Adipose tissue (tissue), 3 donors: ENCODE data around the gene AKAP7. TPM values are rescaled to one million over a fixed set of nuclear protein-coding genes. Genes with fewer than 3 reads are reported as not detected.
"Not testable (repeated sequence)": the region's sequence is repeated elsewhere in the genome, so short reads cannot be mapped to it uniquely, and the experiment has no call there.

Source experiments
- H3K27ac ChIP-seq: one replicate; pipeline ENCODE4 v1.5.1; 2013; ENCODE audit warnings: low read depth, low read length
- WGBS, 3 donors: extraction: QIAGEN DNeasy Blood & Tissue Kit; methylation state at CpG; one replicate each; pipeline ENCODE4 v1.1.7; 2013; 5-methylcytosine and 5-hydroxymethylcytosine counted together
- polyA plus RNA-seq, 3 donors: library from polyadenylated mRNA; stranded (reverse); fragments of 200-250 nt; gene quantifications; one replicate each; pipeline ENCODE4 v1.2.3, GENCODE V29; 2013
- donor health status: healthy with polysubstance abuse.
- donor health status: Bipolar disorder and iron deficiency.
- donor health status: healthy.

Gene AKAP7
- polyA plus RNA-seq, 3 donors: 5.7 to 10.1 (median 7.6) TPM

DNA sequence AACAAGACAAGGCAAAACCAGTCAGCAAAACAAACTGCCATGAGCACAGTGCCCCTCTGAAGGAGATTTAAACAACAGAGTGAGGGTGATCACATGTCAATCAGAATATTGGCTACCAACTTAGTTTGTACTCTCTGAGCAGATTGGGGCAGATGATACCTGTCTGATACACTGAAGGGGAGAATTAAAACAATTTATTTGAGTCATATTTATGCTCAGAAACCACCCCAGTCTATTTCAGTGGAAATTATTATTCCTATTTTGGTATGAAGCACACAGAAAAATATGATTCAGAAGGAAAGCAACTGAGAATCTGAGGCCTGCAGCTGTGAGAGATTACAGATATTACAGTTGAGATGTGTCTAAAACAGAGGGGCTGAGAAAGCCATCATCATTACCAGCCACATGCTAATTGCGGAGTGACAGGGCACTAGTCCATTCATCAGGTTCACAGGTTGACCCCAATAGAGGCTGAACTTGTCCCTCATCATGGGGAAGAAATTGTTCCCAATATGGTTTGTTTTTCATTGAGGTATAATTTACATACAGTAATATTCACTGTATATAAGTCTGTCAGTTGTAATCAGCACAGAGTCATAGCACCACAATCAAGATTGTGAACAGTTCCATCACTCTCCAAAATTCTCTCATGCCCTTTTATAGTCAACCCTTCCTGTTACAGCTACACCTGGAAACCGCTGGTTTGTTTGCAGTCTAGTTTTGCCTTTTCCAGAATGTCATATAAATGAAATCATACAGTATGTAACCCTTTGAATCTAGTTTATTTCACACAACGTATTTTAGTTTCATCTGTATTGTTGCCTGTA lies 134.5 kb downstream of the AKAP7 start:
- H3K27ac ChIP-seq: no peak overlapping the region
- 96 to 98% (median 96%) methylated on average over 3 of the region's 3 CpGs for WGBS, 3 donors

- H3K27ac ChIP-seq: no peak overlapping the region
Observed at GRCh38 chr6:131270534-131270933, 135.3 kb downstream of the AKAP7 start.

DNA sequence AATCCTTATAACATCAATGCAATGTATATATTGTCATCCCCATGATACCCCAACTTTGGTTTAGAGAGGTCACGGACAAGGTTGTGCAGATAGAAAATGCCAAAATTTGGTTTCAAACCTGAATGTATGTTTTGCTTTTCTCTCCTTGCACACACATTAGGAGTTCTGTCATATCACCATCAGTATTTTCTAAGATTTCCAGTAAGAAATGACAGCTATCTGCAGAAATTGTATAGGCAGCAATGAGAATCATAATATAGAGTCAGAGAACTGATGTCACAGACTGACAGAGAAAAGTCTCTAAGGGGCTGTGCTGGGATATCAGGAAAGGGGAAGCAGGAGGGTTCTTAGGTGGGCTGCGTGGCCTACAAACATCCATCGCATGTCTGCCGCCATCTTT lies 140.0 kb downstream of the AKAP7 start:
- H3K27ac ChIP-seq: no peak overlapping the region
- 95 to 100% (median 96%) methylated on average over 4 of the region's 4 CpGs for WGBS, 3 donors

More at GRCh38 chr6:131270534-131270933, 135.3 kb downstream of the AKAP7 start:
- 94 to 100% (median 96%) methylated on average over 3 of the region's 3 CpGs for WGBS, 3 donors

DNA sequence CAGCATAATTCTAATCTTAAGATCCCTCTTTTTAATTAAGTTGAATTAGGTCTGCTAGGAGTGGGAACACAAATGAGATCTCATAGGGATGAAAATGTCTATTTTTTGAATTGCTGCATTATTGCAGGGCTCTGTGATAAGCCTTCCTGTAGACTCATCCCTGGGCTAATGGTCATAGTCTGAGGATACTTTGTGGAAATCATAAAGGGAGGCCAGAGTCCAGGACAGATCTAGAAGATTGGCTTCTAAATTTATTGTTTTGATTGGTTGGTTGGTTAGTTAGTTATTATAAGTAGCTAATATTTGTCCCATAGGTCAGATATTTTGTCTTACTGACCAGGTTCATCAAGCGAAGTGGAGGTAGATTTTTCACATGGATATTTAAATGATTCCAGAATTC lies 142.3 kb downstream of the AKAP7 start:
- WGBS, 3 donors: 88 to 100% (median 98%) methylated on average over 1 of the region's 1 CpG

DNA sequence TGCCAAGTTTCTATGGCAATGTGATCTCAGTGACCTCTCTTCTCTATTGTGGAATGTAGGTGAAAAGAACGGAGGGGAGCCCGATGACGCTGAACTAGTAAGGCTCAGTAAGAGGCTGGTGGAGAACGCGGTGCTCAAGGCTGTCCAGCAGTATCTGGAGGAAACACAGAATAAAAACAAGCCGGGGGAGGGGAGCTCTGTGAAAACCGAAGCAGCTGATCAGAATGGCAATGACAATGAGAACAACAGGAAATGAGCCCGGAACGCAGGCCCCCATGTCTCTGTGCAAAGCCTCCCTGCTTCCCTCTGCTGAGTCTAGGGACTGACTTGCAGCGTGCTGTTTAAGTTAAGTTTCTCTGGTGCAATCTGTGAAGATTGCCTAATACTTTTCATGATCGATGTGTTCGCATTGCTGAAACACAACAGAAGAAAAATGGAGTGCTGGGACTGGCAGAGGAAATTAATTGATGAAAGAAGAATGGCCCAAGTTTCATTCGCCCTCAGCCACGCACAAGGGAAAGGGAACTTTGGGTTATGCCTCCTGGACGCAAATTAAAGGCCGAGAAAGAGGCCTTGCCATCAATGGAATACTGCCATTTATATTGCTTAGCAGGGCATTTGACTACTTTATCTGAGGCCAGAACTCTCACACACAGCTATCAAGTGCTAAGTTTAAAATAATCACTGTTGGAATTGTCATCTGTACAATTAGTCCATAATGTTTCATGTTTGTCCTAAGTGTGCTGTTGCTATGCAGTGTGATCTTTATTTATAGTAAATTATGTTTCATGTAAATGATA lies 146.4 kb downstream of the AKAP7 start:
- 24 to 28% (median 27%) methylated on average over 16 of the region's 16 CpGs for WGBS, 3 donors

More for the DNA sequence above, 142.3 kb downstream of the AKAP7 start:
- no peak overlapping the region for H3K27ac ChIP-seq

DNA sequence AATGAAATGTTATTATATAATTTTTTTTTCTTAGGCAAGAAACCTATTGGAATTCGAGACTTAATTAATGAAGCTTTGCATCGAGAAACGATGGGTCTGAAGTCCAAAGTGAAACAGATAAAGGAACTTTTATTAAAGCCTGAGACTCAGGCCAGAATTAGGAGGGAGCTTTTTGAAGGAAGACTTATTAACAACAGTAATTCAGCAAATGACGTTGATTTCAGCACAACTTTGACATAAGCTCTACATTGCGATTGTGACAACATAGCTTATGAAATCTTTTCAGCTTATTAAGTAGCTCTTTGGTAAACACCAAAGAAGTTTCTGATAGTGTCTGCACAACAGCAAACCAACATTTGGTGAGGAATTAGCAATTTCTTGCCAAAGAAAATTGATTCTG lies 147.1 kb downstream of the AKAP7 start:
- 66 to 81% (median 78%) methylated on average over 5 of the region's 5 CpGs for WGBS, 3 donors
- H3K27ac ChIP-seq: no peak overlapping the region

More for the DNA sequence above, 146.4 kb downstream of the AKAP7 start:
- H3K27ac ChIP-seq: no peak overlapping the region

- H3K27ac ChIP-seq: no peak overlapping the region
- 87 to 95% (median 95%) methylated on average over 7 of the region's 7 CpGs for WGBS, 3 donors
Observed at GRCh38 chr6:131283466-131284175, 148.4 kb downstream of the AKAP7 start.

GRCh38 chr6:131285548-131285947 lies 150.3 kb downstream of the AKAP7 start:
- no peak overlapping the region for H3K27ac ChIP-seq
- 61 to 86% (median 79%) methylated on average over 1 of the region's 1 CpG for WGBS, 3 donors

DNA sequence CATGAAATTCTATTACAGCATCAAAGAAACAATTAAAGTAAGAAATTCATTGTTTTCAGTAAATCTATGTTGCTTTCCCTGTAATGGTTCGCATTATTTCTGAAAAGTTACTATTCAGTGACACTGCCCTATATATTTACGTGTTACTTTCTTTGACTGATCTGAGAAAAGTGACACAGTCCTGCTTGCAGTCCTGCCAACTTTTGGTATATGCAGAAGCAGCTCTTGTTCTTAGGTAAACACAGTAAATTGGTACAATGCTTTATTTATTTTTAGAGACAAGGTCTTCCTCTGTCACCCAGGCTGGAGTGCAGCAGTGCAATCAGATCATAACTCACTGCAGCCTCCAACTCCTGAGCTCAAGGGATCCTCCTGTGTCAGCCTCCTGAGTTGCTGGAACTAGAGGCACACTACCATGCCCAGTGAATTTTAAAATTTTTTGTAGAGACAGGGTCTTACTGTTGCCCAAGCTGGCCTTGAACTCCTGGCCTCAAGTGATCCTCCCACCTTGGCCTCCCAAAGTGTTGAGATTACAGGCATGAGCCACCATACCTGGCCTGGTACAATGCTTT lies 151.3 kb downstream of the AKAP7 start:
- no peak overlapping the region for H3K27ac ChIP-seq
- 73 to 98% (median 97%) methylated on average over 2 of the region's 2 CpGs for WGBS, 3 donors

GRCh38 chr6:131288214-131288613 lies 152.9 kb downstream of the AKAP7 start:
- 57 to 77% (median 70%) methylated on average over 2 of the region's 2 CpGs for WGBS, 3 donors

DNA sequence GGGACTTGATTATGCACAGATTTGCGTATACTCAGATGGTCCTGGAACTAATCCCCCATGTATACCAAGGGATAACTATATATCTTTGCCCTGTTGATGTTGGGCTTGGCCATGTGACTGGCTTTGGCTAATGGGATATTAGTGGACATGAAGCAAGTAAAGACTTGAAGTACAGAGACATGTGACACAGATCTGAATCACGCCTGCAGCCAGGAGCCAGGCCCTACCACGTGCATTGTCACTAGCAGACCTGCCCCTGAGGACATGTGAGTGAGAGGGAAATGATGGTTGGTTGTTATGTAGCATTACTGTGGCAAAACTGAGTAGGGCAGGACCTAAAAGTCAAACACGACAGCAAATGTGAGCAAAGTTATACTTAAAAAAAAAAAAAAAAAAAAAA lies 155.7 kb downstream of the AKAP7 start:
- 95 to 97% (median 97%) methylated on average over 4 of the region's 4 CpGs for WGBS, 3 donors

More at GRCh38 chr6:131288214-131288613, 152.9 kb downstream of the AKAP7 start:
- no peak overlapping the region for H3K27ac ChIP-seq

GRCh38 chr6:131292145-131292938 lies 157.1 kb downstream of the AKAP7 start:
- no peak overlapping the region for H3K27ac ChIP-seq
- 37 to 43% (median 38%) methylated on average over 2 of the region's 2 CpGs for WGBS, 3 donors

More for the DNA sequence above, 155.7 kb downstream of the AKAP7 start:
- H3K27ac ChIP-seq: no peak overlapping the region

DNA sequence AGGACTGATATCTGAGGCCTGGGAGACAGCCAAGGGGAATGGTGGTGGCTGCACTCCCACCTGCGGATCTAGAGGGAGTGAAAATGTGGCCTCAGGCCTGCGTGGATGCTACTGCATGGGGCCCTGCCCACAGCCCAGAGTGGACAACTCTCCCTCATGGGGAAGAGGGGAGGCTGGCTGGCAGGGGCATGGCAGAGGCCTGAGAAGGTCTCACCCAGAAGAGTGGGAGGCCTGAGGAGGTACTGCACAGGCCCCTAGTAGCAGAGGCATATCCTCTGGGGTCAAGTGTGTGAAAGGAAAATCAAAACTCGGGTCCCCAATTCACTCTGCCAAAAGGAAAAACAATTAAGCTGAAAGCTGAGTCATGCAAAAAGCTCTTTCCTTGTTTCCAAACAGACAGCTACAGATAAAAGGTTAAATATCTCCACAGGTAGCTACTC lies 158.2 kb downstream of the AKAP7 start:
- WGBS, 3 donors: 59 to 64% (median 62%) methylated on average over 3 of the region's 3 CpGs
- H3K27ac ChIP-seq: no peak overlapping the region

DNA sequence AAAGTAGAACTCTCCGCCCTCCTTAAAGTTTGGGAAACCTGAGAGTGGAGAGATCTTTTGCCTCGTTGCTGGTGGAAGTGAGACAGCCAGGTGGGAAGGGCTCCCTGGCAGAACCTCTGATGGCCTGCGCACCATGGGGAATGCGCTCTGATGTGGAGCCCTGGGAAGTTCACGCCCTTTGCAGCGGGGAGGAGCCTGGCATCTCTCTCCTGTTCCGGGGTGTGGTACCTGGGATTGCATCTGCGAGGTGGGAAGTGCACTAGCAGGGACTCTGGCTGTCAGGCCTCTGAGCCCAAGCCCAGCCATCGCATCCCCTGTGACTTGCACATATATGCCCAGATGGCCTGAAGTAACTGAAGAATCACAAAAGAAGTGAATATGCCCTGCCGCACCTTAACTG lies 159.8 kb downstream of the AKAP7 start:
- H3K27ac ChIP-seq: no peak overlapping the region
- WGBS, 3 donors: 94 to 98% (median 97%) methylated on average over 10 of the region's 10 CpGs

GRCh38 chr6:131300826-131301225 lies 165.6 kb downstream of the AKAP7 start:
- WGBS, 3 donors: 94 to 99% (median 97%) methylated on average over 7 of the region's 7 CpGs
- not testable (repeated sequence) for H3K27ac ChIP-seq

DNA sequence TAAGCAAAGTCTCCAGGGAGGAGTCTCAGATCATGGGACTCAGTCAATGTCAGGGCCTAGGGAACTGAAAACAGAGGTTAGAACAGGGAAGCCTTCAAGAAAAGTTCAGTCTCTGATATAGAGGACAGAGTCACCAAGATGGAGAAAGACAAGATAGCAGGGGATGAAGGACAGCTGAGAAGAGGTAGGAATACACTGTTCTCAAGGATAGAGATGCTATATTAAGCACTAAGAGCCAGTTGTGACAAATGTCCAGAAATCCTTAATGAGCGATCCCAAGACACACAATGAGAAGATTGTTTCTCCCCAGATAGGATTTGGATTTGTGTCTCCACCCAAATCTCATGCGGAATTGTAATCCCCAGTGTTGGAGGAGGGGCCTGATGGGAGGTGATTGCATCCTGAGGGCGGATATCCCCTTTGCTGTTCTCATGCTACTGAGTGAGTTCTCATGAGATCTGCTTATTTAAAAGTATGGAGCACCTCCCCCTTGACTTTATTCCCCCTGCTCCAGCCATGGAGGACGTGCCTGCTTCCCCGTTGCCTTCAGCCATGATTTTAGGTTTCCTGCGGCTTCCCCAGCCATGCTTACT lies 168.2 kb downstream of the AKAP7 start:
- 86 to 90% (median 89%) methylated on average over 6 of the region's 6 CpGs for WGBS, 3 donors

More for the DNA sequence above, 168.2 kb downstream of the AKAP7 start:
- no peak overlapping the region for H3K27ac ChIP-seq
